GM18951 (cell line): ENCODE measurements around the gene DLG2.
"Not testable (repeated sequence)": the region's sequence is repeated elsewhere in the genome, so short reads cannot be mapped to it uniquely, and the experiment has no call there.

Experiments used
- POLR2A ChIP-seq: IDR thresholded peaks from 4 replicates; pipeline ENCODE4 v1.6.1; 2011; ENCODE audit warnings: mild to moderate bottlenecking; ENCODE audit not compliant: insufficient read length, insufficient read depth; ENCODE audit errors: extremely low read depth
- in situ Hi-C: fragments of 300-500 bp; cut with MboI; formaldehyde crosslinking; loops from one replicate; pipeline ENCODE4 v1.12.0; 2022; ENCODE audit warnings: low sequenced_read_pairs, mixed read lengths, inconsistent platforms; ENCODE audit not compliant: unreplicated experiment

The DLG2 gene

DNA sequence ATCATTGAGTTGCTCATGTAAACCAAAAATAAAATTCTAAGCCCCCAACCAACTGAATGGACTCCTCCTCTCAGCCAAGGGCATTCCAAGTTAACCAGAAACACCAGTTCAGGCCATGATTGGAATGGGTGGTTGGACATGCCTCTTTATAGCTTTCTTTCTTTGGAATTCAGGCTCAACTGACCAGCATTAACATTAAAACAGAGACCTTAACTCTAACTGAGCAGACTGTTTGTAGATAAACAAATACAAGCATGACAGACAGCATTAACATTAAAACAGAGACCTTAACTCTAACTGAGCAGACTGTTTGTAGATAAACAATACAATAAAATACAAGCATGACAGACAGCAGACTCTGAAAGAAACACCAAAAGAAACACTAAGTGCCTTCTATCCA is 278.2 kb downstream of the DLG2 start:
- in situ Hi-C loops, result no loop called here
- TF ChIP-seq POLR2A, result no peak

DNA sequence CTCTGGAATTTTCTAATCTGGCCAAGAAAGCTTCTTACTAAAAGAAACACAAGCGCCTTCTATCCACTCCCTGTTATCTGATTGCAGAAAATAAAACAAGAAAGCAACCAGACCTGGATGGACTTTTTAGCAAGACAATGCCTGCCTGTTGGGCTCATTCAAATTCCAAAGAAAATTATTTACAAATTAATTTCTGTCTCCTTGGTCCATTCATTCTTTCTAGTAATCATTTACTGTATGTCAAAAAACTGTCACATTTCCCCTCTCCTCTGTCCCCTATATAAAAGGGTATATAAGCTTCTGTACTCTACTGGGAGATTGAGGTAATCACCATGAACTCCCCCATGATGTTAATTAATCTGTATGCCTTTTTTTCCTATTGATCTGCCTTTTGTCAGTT is 279.9 kb downstream of the DLG2 start:
- in situ Hi-C loops, result no loop called here
- TF ChIP-seq POLR2A, result no peak

DNA sequence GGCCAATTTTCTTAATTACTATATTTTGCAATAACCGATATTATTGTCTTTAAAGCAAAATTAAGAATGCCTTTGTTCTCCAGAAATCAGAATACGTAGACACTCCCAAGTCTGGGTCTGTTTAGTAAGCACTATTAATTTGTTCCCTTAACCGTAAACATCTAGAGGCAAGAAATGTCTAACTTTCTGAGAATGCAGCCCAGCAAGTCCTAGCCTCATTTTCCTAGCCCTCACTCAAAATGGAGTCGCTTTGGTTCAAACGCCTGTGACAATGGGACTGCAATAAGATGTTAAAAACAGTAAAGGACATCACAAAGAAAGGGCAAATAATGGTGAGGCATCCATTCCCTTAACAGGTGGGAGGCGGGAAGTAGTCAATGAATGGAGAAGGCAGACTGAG is 280.7 kb downstream of the DLG2 start:
- TF ChIP-seq POLR2A, result no peak
- in situ Hi-C loops, result no loop called here

DNA sequence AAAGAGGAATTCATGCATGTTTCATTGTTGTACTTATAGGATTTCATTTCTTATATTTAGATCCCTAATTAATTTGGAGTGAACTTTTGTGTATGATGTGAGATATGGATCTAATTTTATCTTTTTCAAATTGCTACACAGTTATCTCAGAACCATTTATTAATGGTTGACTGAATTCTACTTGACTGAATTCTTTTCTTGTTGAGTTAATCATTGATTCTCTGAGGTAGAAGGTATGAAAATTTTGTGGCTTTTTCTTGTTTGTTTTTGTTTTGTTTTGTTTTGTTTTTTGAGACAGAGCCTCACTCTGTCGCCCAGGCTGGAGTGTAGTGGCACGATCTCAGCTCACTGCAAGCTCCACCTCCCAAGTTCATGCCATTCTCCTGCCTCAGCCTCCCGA is 286.3 kb downstream of the DLG2 start:
- in situ Hi-C loops, result not testable (repeated sequence)

DNA sequence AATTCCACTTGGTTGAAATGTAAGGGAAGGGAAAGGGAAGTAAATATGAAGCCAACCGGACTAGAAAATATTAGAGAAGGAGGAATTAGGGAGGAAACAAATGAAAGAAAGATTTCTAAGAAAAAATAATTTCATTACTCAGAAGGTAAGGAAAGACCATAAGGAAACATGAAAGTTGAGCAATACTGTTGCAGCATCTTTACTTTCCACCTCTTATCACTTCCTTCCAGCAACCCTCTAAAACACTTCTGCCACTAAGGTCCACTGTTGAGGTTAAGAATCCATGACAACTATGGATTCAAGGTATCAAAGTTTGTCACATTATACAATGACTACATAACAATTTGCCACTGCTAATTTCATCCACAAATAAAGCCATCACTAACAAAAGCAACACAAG is 308.6 kb downstream of the DLG2 start:
- in situ Hi-C loops, result no loop called here

DNA sequence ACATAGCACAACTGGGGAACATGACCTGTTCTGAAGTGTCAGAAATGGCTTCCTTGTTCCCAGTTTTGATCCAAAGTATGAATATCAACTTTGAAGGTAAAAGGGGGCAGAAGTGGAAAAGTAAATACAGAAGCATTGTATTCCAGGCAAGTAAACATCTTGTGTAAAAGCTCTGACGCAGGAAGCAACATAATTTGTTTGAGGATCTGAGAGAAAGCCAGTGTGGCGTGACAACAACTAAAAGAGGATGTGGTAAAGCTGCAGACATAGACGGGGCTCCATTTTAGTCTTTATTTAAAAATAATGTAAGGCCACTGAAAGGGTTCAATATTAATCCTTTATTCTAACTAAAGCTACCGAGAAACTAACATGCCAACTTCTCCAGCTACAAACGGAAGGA is 310.2 kb downstream of the DLG2 start:
- TF ChIP-seq POLR2A, result no peak

More for the DNA sequence above, 308.6 kb downstream of the DLG2 start:
- no peak for TF ChIP-seq POLR2A

DNA sequence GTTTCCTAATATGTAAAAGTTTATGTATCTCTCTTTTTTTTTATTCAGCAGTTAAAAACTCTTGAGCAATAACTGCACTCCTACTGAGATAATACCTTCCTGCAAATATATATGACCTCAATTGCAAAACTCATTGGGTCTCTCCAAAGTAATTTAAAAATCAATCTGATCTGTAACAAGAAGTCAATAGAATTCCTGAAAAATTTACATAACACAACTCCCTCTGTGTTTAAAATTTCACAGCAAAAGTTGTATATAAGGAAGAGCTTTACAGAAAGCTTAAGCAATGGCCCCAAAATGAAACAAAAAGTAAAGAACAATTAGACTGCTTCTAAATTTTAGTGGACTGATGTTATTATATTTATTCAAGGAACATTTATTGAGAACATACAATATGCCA is 313.4 kb downstream of the DLG2 start:
- no peak for TF ChIP-seq POLR2A
- in situ Hi-C loops, result no loop called here

More for the DNA sequence above, 310.2 kb downstream of the DLG2 start:
- in situ Hi-C loops, result no loop called here

DNA sequence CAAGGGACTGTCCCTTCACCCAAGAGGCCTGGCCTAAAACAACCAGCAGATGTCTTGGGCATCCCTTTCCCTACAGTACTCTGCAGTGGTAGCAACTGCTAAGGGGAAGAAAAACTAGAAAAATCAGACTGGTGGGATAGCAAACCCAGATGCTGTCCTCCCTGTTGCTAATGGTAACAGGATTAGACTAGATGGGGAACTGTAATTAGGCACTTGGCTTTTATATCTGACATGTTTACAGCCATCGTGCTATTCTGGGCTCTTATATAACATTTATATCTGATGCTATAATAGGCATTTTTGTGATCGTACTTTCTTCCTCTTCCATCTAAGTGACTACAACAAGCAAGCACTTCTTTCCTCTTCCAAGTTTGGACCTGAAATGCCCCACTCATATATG is 316.7 kb downstream of the DLG2 start:
- in situ Hi-C loops, result no loop called here
- no peak for TF ChIP-seq POLR2A

DNA sequence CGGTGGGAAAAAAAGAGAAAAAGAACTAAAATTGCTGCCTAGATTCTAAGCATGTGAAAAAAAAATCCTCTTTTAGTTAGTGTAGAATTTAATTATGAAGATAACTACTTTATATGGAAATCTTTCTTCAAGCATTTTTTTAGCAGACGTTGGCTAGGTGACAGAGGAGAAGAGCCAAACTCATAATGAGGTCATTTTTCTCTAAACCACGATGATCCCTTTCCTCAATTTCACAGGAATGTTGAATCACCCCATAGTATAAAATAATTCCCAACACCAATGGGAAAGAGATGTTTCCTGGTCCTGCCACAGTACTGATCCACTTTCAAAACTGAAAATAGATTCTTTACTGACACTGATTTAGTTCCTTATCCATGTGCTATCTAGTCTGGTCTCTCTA is 319.8 kb downstream of the DLG2 start:
- in situ Hi-C loops, result no loop called here
- no peak for TF ChIP-seq POLR2A

DNA sequence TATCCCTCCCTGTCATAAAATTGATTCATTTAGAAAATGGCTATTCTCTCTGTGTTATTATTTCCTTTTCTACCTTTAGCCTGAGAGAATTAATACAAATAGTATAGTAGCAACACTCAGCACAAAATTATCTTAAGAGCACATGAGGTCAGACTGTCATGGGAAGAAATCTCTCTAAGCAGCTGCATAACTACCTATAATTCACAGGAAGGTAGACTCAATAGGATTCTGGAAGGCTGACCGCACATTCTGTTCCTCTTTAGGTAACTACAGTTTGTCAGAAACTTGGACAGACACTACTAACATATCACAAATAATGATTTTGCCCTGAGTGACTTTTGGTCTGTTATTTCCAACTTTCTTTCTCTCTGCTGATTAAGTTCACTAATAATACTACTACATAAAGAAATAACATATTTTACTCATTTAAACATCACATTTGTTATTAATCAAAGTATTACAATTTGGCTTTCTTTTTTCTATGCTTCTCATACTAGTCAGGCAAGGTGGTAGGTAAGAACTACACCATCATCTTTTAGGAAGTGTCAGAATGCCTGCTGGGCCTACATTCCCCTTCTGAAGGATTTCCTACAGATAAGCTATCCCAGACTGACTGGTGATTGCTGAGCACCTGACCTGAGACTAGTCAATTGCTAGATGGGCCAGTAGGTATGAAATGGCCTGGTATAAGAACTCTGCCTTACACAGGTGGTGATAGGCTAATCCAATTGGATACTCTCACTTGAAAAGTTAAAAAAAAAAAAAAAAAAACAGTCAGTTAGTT is 325.1 kb downstream of the DLG2 start:
- in situ Hi-C loops, result no loop called here
- no peak for TF ChIP-seq POLR2A

DNA sequence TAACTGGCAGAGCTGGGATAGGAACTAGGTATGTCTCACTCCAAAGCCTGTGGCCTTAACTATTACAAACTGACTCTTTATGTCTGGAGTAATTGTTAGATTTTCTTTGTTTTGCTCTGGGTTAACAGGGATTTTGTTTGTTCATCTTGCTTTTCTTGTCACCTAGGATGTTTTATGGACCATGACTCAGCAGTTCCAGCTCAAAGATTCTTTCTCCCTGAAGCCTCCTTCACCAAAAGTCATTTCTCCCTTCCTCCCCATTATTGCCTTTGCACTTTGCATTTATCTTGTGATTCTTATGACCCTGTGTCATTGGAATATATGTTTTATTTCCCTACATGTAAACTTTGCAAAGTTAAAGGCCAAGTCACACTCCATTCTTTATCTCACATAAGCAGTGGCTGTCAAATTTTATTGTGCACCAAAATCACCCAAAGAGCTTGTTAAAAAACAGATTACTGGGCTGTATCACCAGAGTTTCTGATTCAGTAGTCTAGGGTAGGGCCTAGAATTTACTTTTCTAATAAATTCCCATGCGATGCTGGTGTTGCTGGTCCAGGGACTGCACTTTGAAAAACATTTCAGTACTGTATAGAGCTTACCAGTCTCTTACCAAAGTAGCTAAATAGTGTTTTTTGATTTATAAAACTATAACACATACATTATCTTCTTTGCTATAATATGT is 327.7 kb downstream of the DLG2 start:
- in situ Hi-C loops, result no loop called here
- no peak for TF ChIP-seq POLR2A

DNA sequence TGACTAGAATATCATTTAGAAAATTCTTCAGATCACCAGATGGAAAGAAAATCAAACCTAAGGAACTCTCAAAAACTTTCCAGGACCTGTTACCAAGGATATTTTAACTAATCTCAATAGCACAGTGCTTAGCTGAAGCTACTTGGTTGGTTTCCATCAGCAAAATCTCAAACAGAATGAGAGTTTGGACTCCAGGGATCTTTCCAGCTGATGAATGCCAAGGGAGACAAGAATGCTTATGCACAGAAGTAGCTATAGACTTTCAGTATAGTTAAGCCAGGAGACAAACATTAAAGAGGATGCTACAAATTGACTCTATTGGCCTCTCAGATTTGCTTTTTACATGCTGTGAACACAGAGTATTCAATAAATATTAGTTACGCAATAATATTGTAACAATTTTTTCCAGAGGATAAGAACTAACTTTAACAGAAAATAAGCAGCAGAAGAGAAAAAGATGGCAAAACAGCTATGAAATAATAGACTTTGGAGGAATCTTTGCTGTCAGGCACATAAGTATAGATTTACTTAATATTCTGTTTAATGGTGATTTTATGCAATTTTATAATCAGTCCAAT is 331.4 kb downstream of the DLG2 start:
- in situ Hi-C loops, result no loop called here
- no peak for TF ChIP-seq POLR2A

DNA sequence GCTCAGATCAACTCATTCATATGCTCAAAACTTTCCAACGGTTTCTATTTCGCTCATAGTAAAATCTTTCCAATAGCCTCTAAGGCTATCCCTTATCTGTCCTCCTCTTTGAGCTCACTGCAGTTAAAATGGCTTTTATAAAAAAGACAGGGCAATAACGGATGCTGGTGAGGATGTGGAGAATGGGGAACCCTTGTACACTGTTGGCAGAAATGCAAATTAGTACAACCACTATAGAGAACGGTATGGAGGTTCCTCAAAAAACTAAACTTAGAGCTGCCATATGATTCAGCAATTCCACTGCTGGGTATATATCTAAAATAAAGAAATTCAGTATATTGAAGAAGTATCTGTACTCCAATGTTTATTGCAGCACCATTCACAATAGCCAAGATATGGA is 345.6 kb downstream of the DLG2 start:
- in situ Hi-C loops, result no loop called here

DNA sequence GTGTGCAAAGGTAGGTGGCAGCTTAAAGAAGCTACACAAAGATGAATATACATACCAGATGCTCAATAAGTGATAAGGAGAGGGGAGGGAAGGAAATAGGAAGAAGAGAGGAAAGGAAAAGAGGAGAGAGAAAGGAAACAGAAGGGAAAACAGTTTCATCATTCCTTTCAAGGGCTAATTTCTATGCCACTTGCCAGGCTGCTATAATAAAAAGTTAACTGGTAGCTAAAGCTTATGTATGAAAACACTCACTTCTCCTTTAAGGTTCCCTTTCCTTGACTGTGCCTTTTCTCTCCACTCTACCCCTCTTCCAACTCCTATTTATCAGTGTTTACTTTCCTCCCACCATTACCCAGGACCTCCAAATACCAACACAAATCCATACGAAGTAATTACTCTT is 347.9 kb downstream of the DLG2 start:
- in situ Hi-C loops, result no loop called here
- TF ChIP-seq POLR2A, result no peak

More for the DNA sequence above, 345.6 kb downstream of the DLG2 start:
- no peak for TF ChIP-seq POLR2A
